GM19023 (cell line): ENCODE data around the gene RMDN2.

Experiments
- ATAC-seq: cut with Tn5 transposase; IDR thresholded peaks from one replicate; pipeline ENCODE4 v1.9.1; 2021; ENCODE audit warnings: mild to moderate bottlenecking, moderate library complexity; ENCODE audit not compliant: unreplicated experiment

Gene RMDN2

GRCh38 chr2:37896319-37896718 lies 28.8 kb upstream of the RMDN2 start:
- ATAC-seq: no peak

- ATAC-seq: no peak
Measured at GRCh38 chr2:37897511-37897910, 27.6 kb upstream of the RMDN2 start.

DNA sequence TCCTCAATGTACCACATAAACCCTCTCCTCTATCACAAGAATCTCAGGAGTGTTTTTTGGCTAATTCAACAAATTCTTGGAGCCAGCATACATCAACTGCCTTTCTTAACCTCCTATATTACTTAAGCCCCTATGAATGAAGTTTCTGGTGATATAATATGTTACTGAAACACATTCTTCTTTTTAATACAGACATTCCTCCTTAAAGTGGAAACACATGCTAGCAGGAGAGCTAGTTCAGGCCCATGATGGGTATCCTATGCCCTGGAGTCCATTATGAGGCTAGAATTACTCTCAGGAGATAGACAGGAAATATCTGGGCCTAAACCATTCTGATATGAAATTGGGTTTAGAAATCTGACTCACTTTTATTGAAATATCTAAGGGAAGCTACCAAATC lies 26.6 kb upstream of the RMDN2 start:
- ATAC-seq: no peak

GRCh38 chr2:37902991-37903390 lies 22.1 kb upstream of the RMDN2 start:
- ATAC-seq: no peak

GRCh38 chr2:37904425-37904824 lies 20.7 kb upstream of the RMDN2 start:
- ATAC-seq: no peak

DNA sequence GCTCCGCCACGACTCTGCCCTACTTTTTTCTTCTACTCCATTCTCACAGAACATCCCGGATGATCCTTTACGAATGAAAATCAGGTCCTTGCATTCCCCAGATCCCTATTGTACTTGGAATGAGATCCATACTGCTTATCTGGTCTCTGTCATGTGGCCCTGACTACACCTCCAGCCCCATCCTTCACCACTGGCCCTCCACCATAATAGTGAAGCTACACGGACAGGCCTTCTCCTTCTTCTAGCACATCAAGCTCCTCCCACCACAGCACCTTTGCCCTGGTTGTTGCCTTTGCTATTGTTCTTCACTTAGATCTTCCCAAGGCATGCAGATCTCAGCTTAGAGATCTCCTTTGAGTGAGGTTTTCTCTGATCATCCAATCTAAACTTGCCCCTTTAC lies 20.1 kb upstream of the RMDN2 start:
- ATAC-seq: no peak

DNA sequence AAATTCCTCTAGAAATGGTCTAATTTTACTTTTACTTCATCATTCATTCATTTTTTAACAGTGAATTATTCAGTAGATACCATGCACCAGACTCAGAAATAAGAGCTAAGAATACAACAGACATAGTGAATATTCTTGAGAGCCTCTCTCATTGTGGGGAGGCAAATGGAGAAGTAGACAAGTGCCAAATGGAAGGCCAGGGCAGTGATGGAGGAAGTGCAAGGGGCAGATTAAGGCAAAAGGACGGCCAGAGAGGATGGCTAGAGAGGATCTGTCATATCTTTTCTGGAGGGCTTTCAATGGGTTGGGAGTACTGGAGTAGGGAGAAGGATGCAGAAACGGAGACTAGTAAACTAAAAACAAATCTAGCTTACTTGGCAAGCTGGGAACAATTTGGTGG lies 19.0 kb upstream of the RMDN2 start:
- no peak for ATAC-seq

DNA sequence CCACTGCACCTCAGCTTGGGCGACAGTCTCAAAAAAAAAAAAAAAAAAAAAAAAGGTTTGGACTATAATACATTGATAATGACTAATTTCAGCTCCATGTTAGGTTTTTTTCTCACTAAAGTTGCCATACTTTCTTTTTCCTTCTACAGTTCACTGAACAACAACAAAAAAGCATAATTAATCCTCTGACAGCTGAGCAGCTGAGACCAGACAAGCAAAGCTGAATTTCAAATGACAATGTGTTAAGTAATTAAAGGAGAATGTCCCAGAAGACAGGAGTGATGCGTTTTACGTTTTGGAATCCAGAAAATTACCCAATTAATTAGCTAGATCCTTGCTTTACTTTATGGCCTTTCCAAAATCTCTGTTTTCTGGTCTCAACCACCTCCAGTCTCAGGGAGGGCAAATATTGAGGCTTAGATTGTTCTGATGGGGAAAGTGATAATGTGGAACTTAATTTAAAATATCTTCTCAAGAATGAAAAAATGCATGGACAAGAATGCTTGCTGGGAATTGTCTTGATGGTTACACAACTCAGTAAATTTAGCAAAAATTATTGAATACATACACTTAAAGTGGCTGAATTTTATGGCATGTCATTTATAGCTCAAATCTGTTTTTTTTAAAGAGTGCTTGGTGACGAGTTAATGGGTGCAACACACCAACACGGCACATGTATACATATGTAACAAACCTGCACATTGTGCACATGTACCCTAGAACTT lies 17.4 kb upstream of the RMDN2 start:
- ATAC-seq: no peak

DNA sequence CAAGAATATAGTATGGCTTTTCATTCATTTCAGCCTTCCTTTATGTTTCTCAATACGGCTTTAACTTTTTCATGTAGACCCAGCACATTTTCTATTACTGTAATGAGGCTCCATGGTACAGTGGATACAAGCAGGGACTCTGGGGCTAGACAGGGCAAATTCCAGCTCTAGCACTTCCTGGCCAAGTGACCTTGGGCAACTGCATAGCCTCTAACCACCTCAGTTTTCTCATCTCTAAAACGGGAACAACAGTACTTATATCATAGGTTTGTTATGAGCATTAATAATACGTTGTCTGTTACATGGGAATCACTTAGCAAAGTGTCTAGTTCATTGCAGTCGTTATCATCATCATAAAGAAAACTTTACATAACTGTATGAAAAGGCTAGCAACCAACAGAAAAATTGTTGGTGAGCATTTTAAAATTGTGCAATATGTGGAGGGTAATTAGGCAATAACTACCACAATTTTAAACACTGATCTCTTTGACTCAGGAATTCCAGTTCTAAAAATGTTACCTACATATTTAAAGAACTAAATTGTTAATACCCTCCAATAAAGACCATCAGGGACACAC lies 13.7 kb upstream of the RMDN2 start:
- no peak for ATAC-seq

- no peak for ATAC-seq
Measured at GRCh38 chr2:37912056-37912455, 13.0 kb upstream of the RMDN2 start.

DNA sequence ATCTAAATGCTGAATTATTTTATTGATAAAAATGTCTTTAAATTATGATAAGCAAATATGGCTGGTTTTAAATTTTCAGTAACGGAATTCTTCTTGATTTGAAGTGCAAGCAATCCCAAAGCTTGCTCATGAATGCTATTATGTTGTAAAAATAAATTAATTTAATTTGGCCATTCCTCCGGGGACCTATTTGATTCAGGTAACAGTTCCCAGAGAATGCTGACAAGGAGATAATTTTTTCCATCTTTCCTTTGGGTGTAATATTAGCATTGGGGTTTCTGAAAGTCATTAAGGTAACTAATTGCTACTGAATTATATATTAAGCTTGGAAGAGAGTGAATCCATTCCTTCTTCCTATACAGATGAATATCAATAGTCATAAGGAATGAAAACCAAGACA lies 12.5 kb upstream of the RMDN2 start:
- ATAC-seq: no peak

DNA sequence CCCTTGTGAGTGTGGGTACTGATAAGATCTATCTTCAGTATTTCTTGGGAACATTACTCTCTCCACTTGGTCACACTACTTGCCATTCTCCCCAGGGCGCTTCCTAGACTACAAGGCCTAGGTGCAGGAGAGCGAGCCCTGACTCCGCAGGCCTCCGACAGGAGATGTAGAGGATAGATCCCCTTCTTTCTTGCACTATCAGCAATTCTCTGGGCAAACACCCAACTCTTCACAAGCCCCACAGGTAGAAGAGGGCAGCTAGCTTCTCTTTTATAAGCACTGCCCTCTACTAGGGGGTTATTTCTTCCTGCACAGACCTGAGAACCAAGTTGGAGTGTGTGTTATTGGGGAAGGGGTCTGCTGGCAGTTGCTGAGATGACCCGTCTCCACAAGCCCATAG lies 10.7 kb upstream of the RMDN2 start:
- ATAC-seq: no peak

DNA sequence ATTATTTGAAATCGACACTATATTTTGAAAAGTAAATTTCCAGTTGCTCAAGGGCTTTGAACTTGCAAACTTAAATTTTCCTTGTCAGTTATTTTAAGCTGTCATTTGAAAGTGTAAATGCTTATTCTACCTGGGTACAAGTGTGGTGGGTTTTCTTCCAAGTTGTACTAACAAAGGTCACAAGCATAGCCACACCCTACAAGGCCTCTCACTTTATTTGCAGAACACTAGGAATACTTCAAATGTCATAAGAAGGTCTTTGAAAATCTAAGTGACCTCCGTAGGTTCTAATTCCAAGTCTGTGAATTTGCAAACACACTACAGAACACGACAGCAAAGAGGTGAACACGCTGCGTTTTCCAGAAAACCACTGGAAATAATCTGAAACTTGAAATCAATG lies 9.3 kb upstream of the RMDN2 start:
- ATAC-seq: no peak

DNA sequence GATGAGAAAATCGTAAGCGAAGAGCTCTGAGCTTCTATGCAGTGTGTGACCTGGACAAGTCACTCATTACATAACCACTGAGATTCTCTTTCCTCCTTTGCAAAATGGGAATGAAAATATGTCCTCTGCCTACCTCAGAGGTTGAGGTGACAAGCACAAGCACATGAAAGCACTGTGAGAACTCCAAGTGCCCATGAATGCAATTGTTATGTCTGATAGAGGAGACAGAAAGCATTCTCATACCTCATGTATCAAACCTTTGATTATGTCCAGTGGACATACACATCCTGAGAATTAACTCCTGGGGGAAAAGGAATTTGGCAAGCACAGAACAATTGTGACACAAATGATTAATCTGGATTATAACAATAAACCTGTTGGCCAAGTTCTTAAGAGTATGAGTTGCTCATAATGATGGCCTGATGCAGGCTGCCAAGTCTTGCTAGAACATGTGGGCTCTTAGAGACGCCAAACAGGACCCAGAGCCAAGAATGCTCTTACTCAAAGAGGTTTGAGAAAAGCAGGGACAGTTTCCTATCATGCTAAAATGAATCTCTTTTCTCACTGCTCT lies 8.5 kb upstream of the RMDN2 start:
- ATAC-seq: no peak

- no peak for ATAC-seq
Measured at GRCh38 chr2:37917281-37918228, 7.5 kb upstream of the RMDN2 start.

DNA sequence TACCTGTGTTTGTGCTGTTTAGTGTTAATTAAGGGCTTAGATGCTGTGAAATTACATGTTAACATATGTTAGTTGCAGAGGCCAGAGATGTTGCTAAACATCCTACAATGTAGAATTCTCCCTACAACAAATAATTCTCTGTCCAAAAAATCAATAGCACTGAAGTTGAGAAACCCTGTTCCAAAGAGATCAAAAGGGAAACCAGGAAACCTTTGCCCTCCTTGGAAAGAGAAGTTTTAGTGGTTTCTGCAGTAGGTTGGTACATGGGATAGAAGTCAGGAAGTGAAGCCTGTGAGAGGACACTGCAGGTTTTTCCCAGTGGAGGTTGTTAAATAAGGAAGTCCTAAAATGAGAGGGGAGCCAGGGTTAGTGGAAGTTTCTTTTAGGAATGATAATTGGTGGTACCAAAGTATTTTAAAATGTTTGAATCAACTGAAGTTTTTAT lies 6.3 kb upstream of the RMDN2 start:
- no peak for ATAC-seq

DNA sequence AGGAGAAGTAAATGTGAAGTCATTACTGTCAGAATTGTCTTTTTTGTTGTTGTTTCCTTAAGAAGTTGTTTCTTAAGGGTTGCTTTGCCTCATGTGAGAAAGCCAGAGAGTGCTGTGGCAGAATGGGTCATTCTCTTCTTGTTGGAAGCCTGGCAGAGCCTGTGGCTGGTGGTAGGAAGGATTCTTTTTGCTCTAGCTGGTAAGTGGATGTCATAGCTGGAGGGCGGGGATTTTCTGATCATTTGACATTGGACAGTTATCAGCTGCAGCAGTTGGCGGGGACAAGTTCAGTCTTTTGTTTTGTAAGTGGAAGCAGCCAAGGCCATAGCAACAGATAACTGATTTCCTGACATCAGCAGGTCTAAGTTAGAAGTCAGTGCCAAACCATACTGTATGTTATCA lies 5.5 kb upstream of the RMDN2 start:
- no peak for ATAC-seq

GRCh38 chr2:37920570-37920969 lies 4.5 kb upstream of the RMDN2 start:
- ATAC-seq: no peak

DNA sequence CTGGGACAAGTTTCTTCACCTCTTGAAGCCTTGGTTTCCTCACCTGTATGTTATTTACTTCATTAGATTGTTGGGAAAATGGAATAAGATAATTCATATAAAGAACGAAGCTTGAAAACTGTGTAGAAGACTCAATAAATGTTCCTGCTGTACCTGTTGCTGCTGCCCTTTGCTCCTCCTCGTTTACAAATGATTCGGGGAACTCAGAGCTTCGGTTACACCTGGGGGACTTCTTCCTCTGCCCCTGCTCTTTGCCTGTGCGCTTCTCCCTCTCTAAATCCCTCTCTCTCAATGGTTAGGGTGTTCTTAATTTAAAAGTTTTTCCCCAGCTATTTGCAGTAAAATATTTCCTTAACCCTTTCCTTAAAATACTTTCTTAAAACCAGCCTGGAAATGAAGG lies 3.3 kb upstream of the RMDN2 start:
- ATAC-seq: no peak

GRCh38 chr2:37923308-37924055 lies 1.6 kb upstream of the RMDN2 start:
- no peak for ATAC-seq

GRCh38 chr2:37926635-37927034 lies 1.5 kb downstream of the RMDN2 start:
- no peak for ATAC-seq
